HepG2 (cell line): ENCODE data around the gene DLEC1. TPM values are rescaled to one million over a fixed set of nuclear protein-coding genes. Genes with fewer than 3 reads are reported as not detected.

Experiments used
- ARID5B ChIP-seq: IDR thresholded peaks from 2 replicates; pipeline ENCODE4 v1.4.0; 2020; ENCODE audit warnings: mild to moderate bottlenecking, missing genetic modification reagents
- GMEB1 ChIP-seq: sonication (generic); formaldehyde crosslinking; IDR thresholded peaks from 2 replicates; pipeline ENCODE4 v1.5.1; 2020; ENCODE audit warnings: missing genetic modification reagents, mild to moderate bottlenecking, borderline replicate concordance
- IKZF4 ChIP-seq: sonication (generic); formaldehyde crosslinking; IDR thresholded peaks from 2 replicates; pipeline ENCODE4 v1.5.1; 2020; ENCODE audit warnings: borderline replicate concordance, mild to moderate bottlenecking, low read depth, missing genetic modification reagents; ENCODE audit errors: not compliant biosample characterization
- MED1 ChIP-seq: sonication (generic); formaldehyde crosslinking; IDR thresholded peaks from 2 replicates; pipeline ENCODE4 v1.4.0; 2020; ENCODE audit warnings: missing genetic modification reagents
- MIER3 ChIP-seq: IDR thresholded peaks from 2 replicates; pipeline ENCODE4 v1.6.1; 2016; ENCODE audit warnings: missing compliant biosample characterization, borderline replicate concordance
- PAXIP1 ChIP-seq: sonication (generic); formaldehyde crosslinking; conservative IDR thresholded peaks from 2 replicates; pipeline ENCODE4 v1.4.0; 2020; ENCODE audit warnings: mild to moderate bottlenecking, missing genetic modification reagents, moderate library complexity
- RERE ChIP-seq: IDR thresholded peaks from 2 replicates; pipeline ENCODE4 v1.6.1; 2016; ENCODE audit warnings: low read depth, missing genetic modification reagents, missing compliant biosample characterization
- RXRB ChIP-seq: IDR thresholded peaks from 2 replicates; pipeline ENCODE4 v1.6.1; 2016; ENCODE audit warnings: borderline replicate concordance, missing genetic modification reagents, missing compliant biosample characterization
- SOX5 ChIP-seq: IDR thresholded peaks from 2 replicates; pipeline ENCODE4 v1.6.1; 2016; ENCODE audit warnings: borderline replicate concordance
- TFAP4 ChIP-seq: sonication (generic); IDR thresholded peaks from 2 replicates; pipeline ENCODE4 v1.6.1; 2016; ENCODE audit warnings: low read depth, borderline replicate concordance
- ZNF589 ChIP-seq: sonication (generic); formaldehyde crosslinking; conservative IDR thresholded peaks from 2 replicates; pipeline ENCODE4 v1.8.0; 2022; ENCODE audit warnings: mild to moderate bottlenecking, moderate library complexity, missing genetic modification reagents
- polyA plus RNA-seq, 8 experiments: library from polyadenylated mRNA; depleted of rRNA in 3 of 8; stranded (reverse) in 7 of 8; unstranded in 1 of 8; fragments of >200 nt; fragmentation: Illumina TruSeq in 4 of 8; extraction: Trizol in 4 of 8; gene quantifications; 2 replicates each; pipeline versions ENCODE4 v1.2.1 to v1.2.3, GENCODE V29; 2011 to 2016; ENCODE audit warnings: low read depth in 4 of 8, missing spikeins in 1 of 8, mixed read lengths in 1 of 8; ENCODE audit not compliant: insufficient read depth in 1 of 8
- total RNA-seq, 5 experiments: library from RNA; depleted of rRNA; stranded (reverse); fragments of >200 nt; fragmentation: Illumina TruSeq; extraction: Trizol; gene quantifications; 2 replicates each; pipeline ENCODE4 v1.2.3, GENCODE V29; 2016; ENCODE audit warnings: low read depth in 1 of 5

DLEC1 gene
- total and polyA plus RNA-seq, 2 of the 13 experiments (the other 11 are each of a cell fraction or from before 2014, with no cell fraction given) = 0.09 TPM; not detected in 1

GRCh38 chr3:38134517-38135143, 95.6 kb downstream of the DLEC1 start (continued):
- TF ChIP-seq ARID5B (CRISPR knock-in tag) (peak; percentile 54), ZNF589 (CRISPR knock-in tag) (peak; percentile 47; the same call in 1 of the 2 replicates), SOX5 (CRISPR knock-in tag) (peak; percentile 50), TFAP4 (peak; percentile 38; the same call in 1 of the 2 replicates), GMEB1 (CRISPR knock-in tag) (0 out of 2 replicates have a peak, but pooled peaks have one; percentile 19), IKZF4 (peak; percentile 5), MED1 (CRISPR knock-in tag) (peak; percentile 82), MIER3 (CRISPR knock-in tag) (peak; percentile 25; the same call in 1 of the 2 replicates), RERE (peak; percentile 44; the same call in 1 of the 2 replicates), PAXIP1 (CRISPR knock-in tag) (peak; percentile 63; the same call in 1 of the 2 replicates), RXRB (peak; percentile 79)
